ENCODE results near the gene IPMK.
A peak's percentile ranks its signal among the peaks of the same experiment; 100 is the strongest.
"Not testable (repeated sequence)": the region's sequence is repeated elsewhere in the genome, so short reads cannot be mapped to it uniquely, and the experiment has no call there.

The IPMK gene

GRCh38 chr10:58157076-58157766, 110.5 kb downstream of the IPMK start:
- Histone ChIP-seq H2AFZ (ENCODE audit: low read depth, low read length) (no peak overlapping the region), H3K4me2 (ENCODE audit: insufficient read depth, low read length) (no peak overlapping the region), H3K9me3 (ENCODE audit: insufficient read depth, low read length, severe bottlenecking) (no peaks in the 10 kb centered on the region), H3K9ac (ENCODE audit: low read depth, low read length) (no peak overlapping the region), H3K4me3 (ENCODE audit: low read depth in 1 of 2, low read length in 2 of 2) (no peak overlapping the region), H3K27ac (ENCODE audit: low read length) (no peak overlapping the region), H3K4me1 (ENCODE audit: insufficient read depth, low read length) (no peaks in the 10 kb centered on the region), H3K79me2 (ENCODE audit: insufficient read depth, low read length) (no peaks in the 10 kb centered on the region), H4K20me1 (ENCODE audit: insufficient read depth, low read length) (no peaks in the 10 kb centered on the region), H3K36me3 (ENCODE audit: insufficient read depth, low read length) (no peaks in the 10 kb centered on the region), H3K27me3 (ENCODE audit: insufficient read depth, low read length, poor library complexity) (no peaks in the 10 kb centered on the region)
- ATAC-seq (ENCODE audit: insufficient read depth, low read depth) (no peak), DNase-seq (no peak)
- TF ChIP-seq EZH2 (IDR thresholded peaks at IDR 0.05; ENCODE audit: borderline replicate concordance, low read depth, low read length, severe bottlenecking) (no peak), CTCF (IDR thresholded peaks at IDR 0.05; ENCODE audit: borderline replicate concordance, extremely low read depth, low read length, poor library complexity, severe bottlenecking) (no peak)

GRCh38 chr10:58155941-58156340, 111.8 kb downstream of the IPMK start:
- DNase-seq; H3K36me3 ChIP-seq (ENCODE audit: insufficient read depth, low read length); H3K27me3 ChIP-seq (ENCODE audit: insufficient read depth, low read length, poor library complexity); H3K79me2 ChIP-seq (ENCODE audit: insufficient read depth, low read length); H3K4me3 ChIP-seq (ENCODE audit: low read depth in 1 of 2, low read length in 2 of 2); ATAC-seq (ENCODE audit: insufficient read depth, low read depth); H2AFZ ChIP-seq (ENCODE audit: low read depth, low read length); H4K20me1 ChIP-seq (ENCODE audit: insufficient read depth, low read length); H3K4me1 ChIP-seq (ENCODE audit: insufficient read depth, low read length); H3K27ac ChIP-seq (ENCODE audit: low read length); H3K9ac ChIP-seq (ENCODE audit: low read depth, low read length); H3K9me3 ChIP-seq (ENCODE audit: insufficient read depth, low read length, severe bottlenecking); H3K4me2 ChIP-seq (ENCODE audit: insufficient read depth, low read length): not testable (repeated sequence)

GRCh38 chr10:58153751-58154150, 113.9 kb downstream of the IPMK start:
- no peak for ATAC-seq (ENCODE audit: insufficient read depth, low read depth)
- no peak for DNase-seq
- no peak for TF ChIP-seq CTCF (IDR thresholded peaks at IDR 0.05; ENCODE audit: borderline replicate concordance, extremely low read depth, low read length, poor library complexity, severe bottlenecking)
- no peak for TF ChIP-seq EZH2 (IDR thresholded peaks at IDR 0.05; ENCODE audit: borderline replicate concordance, low read depth, low read length, severe bottlenecking)
- H3K79me2 ChIP-seq (ENCODE audit: insufficient read depth, low read length): no peaks in the 10 kb centered on the region
- no peaks in the 10 kb centered on the region for H4K20me1 ChIP-seq (ENCODE audit: insufficient read depth, low read length)
- H3K27me3 ChIP-seq (ENCODE audit: insufficient read depth, low read length, poor library complexity): no peaks in the 10 kb centered on the region
- H3K4me1 ChIP-seq (ENCODE audit: insufficient read depth, low read length): no peaks in the 10 kb centered on the region
- H3K4me2 ChIP-seq (ENCODE audit: insufficient read depth, low read length): no peak overlapping the region
- H3K9me3 ChIP-seq (ENCODE audit: insufficient read depth, low read length, severe bottlenecking): no peaks in the 10 kb centered on the region
- no peak overlapping the region for H2AFZ ChIP-seq (ENCODE audit: low read depth, low read length)
- no peak overlapping the region for H3K4me3 ChIP-seq (ENCODE audit: low read depth in 1 of 2, low read length in 2 of 2)
- H3K27ac ChIP-seq (ENCODE audit: low read length): no peak overlapping the region
- no peaks in the 10 kb centered on the region for H3K36me3 ChIP-seq (ENCODE audit: insufficient read depth, low read length)
- H3K9ac ChIP-seq (ENCODE audit: low read depth, low read length): no peak overlapping the region

- no peak overlapping the region for H3K27ac ChIP-seq (ENCODE audit: low read length)
- DNase-seq: peak; percentile 38
- ATAC-seq (ENCODE audit: insufficient read depth, low read depth): peak; percentile 47; the same call in 1 of the 3 replicates
Observed at GRCh38 chr10:58152673-58153263, 114.9 kb downstream of the IPMK start.

More at GRCh38 chr10:58152673-58153263, 114.9 kb downstream of the IPMK start:
- Histone ChIP-seq H2AFZ (ENCODE audit: low read depth, low read length) (no peak overlapping the region), H4K20me1 (ENCODE audit: insufficient read depth, low read length) (no peaks in the 10 kb centered on the region), H3K9me3 (ENCODE audit: insufficient read depth, low read length, severe bottlenecking) (no peaks in the 10 kb centered on the region), H3K27me3 (ENCODE audit: insufficient read depth, low read length, poor library complexity) (no peaks in the 10 kb centered on the region), H3K4me3 (ENCODE audit: low read depth in 1 of 2, low read length in 2 of 2) (no peak overlapping the region), H3K4me2 (ENCODE audit: insufficient read depth, low read length) (no peak overlapping the region), H3K4me1 (ENCODE audit: insufficient read depth, low read length) (no peaks in the 10 kb centered on the region), H3K9ac (ENCODE audit: low read depth, low read length) (no peak overlapping the region), H3K79me2 (ENCODE audit: insufficient read depth, low read length) (no peaks in the 10 kb centered on the region), H3K36me3 (ENCODE audit: insufficient read depth, low read length) (no peaks in the 10 kb centered on the region)
- TF ChIP-seq EZH2 (IDR thresholded peaks at IDR 0.05; ENCODE audit: borderline replicate concordance, low read depth, low read length, severe bottlenecking) (no peak), CTCF (IDR thresholded peaks at IDR 0.05; ENCODE audit: borderline replicate concordance, extremely low read depth, low read length, poor library complexity, severe bottlenecking) (peak; percentile 65)

Measured in DND-41 (cell line).